ENCODE measurements around the gene SPTBN2. TPM values are rescaled to one million over a fixed set of nuclear protein-coding genes. Genes with fewer than 3 reads are reported as not detected.
A peak's percentile ranks its signal among the peaks of the same experiment; 100 is the strongest.
"Not testable (repeated sequence)": the region's sequence is repeated elsewhere in the genome, so short reads cannot be mapped to it uniquely, and the experiment has no call there.

Gene SPTBN2
- not detected for total RNA-seq

- DNase-seq: no peak
Measured at GRCh38 chr11:66728693-66729385, at the start of gene SPTBN2. SPTBN2 (minus strand) TSS chr11:66729216; CDS start chr11:66721240, 7,976 bp downstream.

- DNase-seq: no peak
Measured at GRCh38 chr11:66768818-66769217, 39.8 kb upstream of the SPTBN2 start.

- no peak for DNase-seq
Measured at GRCh38 chr11:66768088-66768521, 39.1 kb upstream of the SPTBN2 start.

- no peak for DNase-seq
Measured at GRCh38 chr11:66767666-66768065, 38.6 kb upstream of the SPTBN2 start.

GRCh38 chr11:66766681-66767080 is 37.7 kb upstream of the SPTBN2 start:
- no peak for DNase-seq

GRCh38 chr11:66762088-66762487 is 33.1 kb upstream of the SPTBN2 start:
- no peak for DNase-seq

GRCh38 chr11:66752148-66752547 is 23.1 kb upstream of the SPTBN2 start:
- DNase-seq: no peak

GRCh38 chr11:66749091-66749490 is 20.1 kb upstream of the SPTBN2 start:
- no peak for DNase-seq

GRCh38 chr11:66747480-66747879 is 18.5 kb upstream of the SPTBN2 start:
- no peak for DNase-seq

- DNase-seq: peak; percentile 19
Measured at GRCh38 chr11:66745356-66746235, 16.6 kb upstream of the SPTBN2 start.

GRCh38 chr11:66744485-66745355 is 15.7 kb upstream of the SPTBN2 start:
- DNase-seq: peak; percentile 82

- DNase-seq: no peak
Measured at GRCh38 chr11:66743271-66743968, 14.4 kb upstream of the SPTBN2 start.

- DNase-seq: no peak
Measured at GRCh38 chr11:66741153-66741552, 12.1 kb upstream of the SPTBN2 start.

- no peak for DNase-seq
Measured at GRCh38 chr11:66739983-66740382, 11.0 kb upstream of the SPTBN2 start.

GRCh38 chr11:66734215-66734614 is 5.2 kb upstream of the SPTBN2 start:
- no peak for DNase-seq

GRCh38 chr11:66729447-66729846 is 431 bp upstream of the SPTBN2 start:
- no peak for DNase-seq

- no peak for DNase-seq
Measured at GRCh38 chr11:66728038-66728692, 851 bp downstream of the SPTBN2 start.

GRCh38 chr11:66727282-66728037 is 1.6 kb downstream of the SPTBN2 start:
- no peak for DNase-seq

GRCh38 chr11:66725647-66726046 is 3.4 kb downstream of the SPTBN2 start:
- no peak for DNase-seq

GRCh38 chr11:66725114-66725513 is 3.9 kb downstream of the SPTBN2 start:
- DNase-seq: no peak

- DNase-seq: not testable (repeated sequence)
Measured at GRCh38 chr11:66724167-66724566, 4.8 kb downstream of the SPTBN2 start.

Measured in effector CD4-positive, alpha-beta T cell (primary cell).